ENCODE measurements around the gene HCAR1. TPM values are rescaled to one million over a fixed set of nuclear protein-coding genes. Genes with fewer than 3 reads are reported as not detected.
"Not testable (repeated sequence)": the region's sequence is repeated elsewhere in the genome, so short reads cannot be mapped to it uniquely, and the experiment has no call there.

Gene HCAR1
- total RNA-seq, result under 1 TPM in 6 of 8 experiments, not detected in 2; 0.08 to 0.19 (median 0.14) TPM

DNA sequence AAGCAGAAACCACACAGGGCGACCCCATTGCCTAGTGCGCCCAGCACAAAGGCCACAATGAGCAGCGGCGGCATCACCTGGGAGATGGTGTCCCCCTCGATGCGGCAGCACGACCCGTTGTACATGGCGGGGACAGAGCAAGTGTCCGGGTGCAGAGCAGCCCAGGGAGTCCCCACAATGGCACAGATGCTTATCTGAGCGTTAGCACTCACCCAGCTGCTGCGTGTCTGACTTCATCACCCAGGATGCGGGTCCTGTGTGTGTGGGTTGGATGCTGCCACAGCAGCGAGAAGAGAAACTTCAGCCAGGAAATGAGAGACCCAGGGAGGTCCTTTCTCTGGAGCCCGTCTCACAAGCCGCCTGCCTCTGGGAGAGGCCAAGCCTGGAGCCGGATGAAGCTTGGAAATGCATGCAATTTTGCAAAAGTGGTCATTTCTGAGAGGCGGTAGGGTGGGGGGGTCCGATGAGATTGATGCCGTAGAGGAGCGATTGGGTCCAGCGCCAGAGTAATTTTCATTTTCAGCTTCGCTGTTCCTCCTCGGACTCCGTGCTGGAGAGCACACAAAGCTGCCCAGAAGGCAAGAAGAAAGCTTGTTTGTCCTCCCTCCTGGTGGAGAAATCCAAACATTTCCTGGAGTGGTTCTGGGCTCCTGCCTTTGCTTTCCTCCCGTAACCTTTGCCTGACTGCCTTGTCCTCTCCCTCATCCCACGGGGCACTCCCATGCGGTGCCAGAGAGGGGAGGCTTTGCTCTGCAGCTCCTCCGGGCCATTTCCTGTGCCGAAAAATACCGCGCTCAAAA, at the start of gene HCAR1:
TSS of gene HCAR1 (minus strand) at position 630 of the 800 bp plus-strand sequence. CDS start at position 125, 505 bp downstream.
- ATAC-seq (replicated peaks in 6 of 8), result no peak
- H3K27ac ChIP-seq, result no peak within 1 kb of the TSS
- in situ Hi-C loops (cut with MboI; ENCODE audit: low pct_unique_long_range_greater_than_20kb in 2 of 9, low sequenced_read_pairs in 9 of 9, unreplicated experiment in 9 of 9), result loop anchor here in 1 of 9 experiments (25.0 kb wide), 1 partner anchor 93 kb away; no protein-coding TSS in a partner anchor
- H3K4me3 ChIP-seq, result no peak within 1 kb of the TSS
- no peaks in the 10 kb centered on the region for H3K4me1 ChIP-seq (replicated peaks in 1 of 2)
- 25 to 100% (median 75%) methylated on average over 1 to 16 of the region's 32 CpGs; no CpG with 5 or more reads in 3 of the 10 experiments for WGBS, 10 experiments

GRCh38 chr12:122757568-122757967, 26.9 kb upstream of the HCAR1 start:
- WGBS, 10 experiments, result 80 to 100% (median 100%) methylated on average over 1 of the region's 1 CpG; no CpG with 5 or more reads in 2 of the 10 experiments
- Histone ChIP-seq H3K4me3 (no peak overlapping the region), H3K4me1 (replicated peaks in 1 of 2) (peaks cover 8 to 9% of the 10 kb centered on the region in 2 donors), H3K27ac (no peak overlapping the region)
- in situ Hi-C loops (cut with MboI; ENCODE audit: low pct_unique_long_range_greater_than_20kb in 2 of 9, low sequenced_read_pairs in 9 of 9, unreplicated experiment in 9 of 9), result no loop called here
- ATAC-seq (replicated peaks in 6 of 8), result no peak

DNA sequence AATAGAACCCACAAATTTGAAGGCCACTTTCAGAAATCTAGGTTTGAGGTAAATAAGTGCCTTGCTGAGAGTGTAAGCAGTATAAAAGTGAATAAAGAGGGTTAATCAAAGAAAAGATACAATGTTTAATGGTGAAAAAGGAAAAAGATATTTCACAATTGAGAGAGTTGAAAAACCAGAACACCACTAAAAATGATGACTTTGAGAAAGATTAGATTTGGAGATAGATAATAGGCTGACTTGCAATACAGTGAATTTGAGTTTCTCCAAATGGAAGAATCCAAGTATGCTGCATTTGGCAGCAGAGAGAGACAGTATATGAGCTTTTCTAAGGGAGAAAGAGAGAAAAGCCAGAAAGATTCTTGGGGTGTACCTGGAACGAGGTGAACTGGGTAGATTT, 24.1 kb upstream of the HCAR1 start:
- Histone ChIP-seq H3K4me3 (no peak overlapping the region), H3K27ac (no peak overlapping the region), H3K4me1 (replicated peaks in 1 of 2) (peaks cover 9 to 18% of the 10 kb centered on the region in 2 donors)
- in situ Hi-C loops (cut with MboI; ENCODE audit: low pct_unique_long_range_greater_than_20kb in 2 of 9, low sequenced_read_pairs in 9 of 9, unreplicated experiment in 9 of 9), result no loop called here
- 83 to 100% (median 89%) methylated on average over 1 of the region's 1 CpG; no CpG with 5 or more reads in 2 of the 10 experiments for WGBS, 10 experiments
- no peak for ATAC-seq (replicated peaks in 6 of 8)

- no peak for ATAC-seq (replicated peaks in 6 of 8)
- 0 to 20% (median 13%) methylated on average over 1 to 3 of the region's 5 CpGs; no CpG with 5 or more reads in 6 of the 10 experiments for WGBS, 10 experiments
- H3K4me3 ChIP-seq, result peak overlapping the region; percentile 61 to 98 (median 66)
- in situ Hi-C loops (cut with MboI; ENCODE audit: low pct_unique_long_range_greater_than_20kb in 2 of 9, low sequenced_read_pairs in 9 of 9, unreplicated experiment in 9 of 9), result no loop called here
- H3K27ac ChIP-seq, result peak overlapping the region; percentile 86 to 90
- H3K4me1 ChIP-seq (replicated peaks in 1 of 2), result peaks cover 9 to 18% of the 10 kb centered on the region in 2 donors
Observed at GRCh38 chr12:122753319-122753650, 22.6 kb upstream of the HCAR1 start.

GRCh38 chr12:122752464-122753318, 22.0 kb upstream of the HCAR1 start, which contains the start of gene DENR:
DENR (plus strand) TSS chr12:122752824; CDS start chr12:122753702, 878 bp downstream.
- Histone ChIP-seq H3K4me1 (replicated peaks in 1 of 2) (peaks cover 9 to 18% of the 10 kb centered on the region in 2 donors), H3K4me3 (peak within 1 kb of the TSS; percentile 61 to 98 (median 66)), H3K27ac (peak within 1 kb of the TSS; percentile 86 to 90)
- 0 to 1% (median 0%) methylated on average over 1 to 20 of the region's 73 CpGs; no CpG with 5 or more reads in 5 of the 10 experiments for WGBS, 10 experiments
- in situ Hi-C loops (cut with MboI; ENCODE audit: low pct_unique_long_range_greater_than_20kb in 2 of 9, low sequenced_read_pairs in 9 of 9, unreplicated experiment in 9 of 9), result no loop called here
- peak; percentile 93 to 96 (median 94) for ATAC-seq (replicated peaks in 6 of 8)

DNA sequence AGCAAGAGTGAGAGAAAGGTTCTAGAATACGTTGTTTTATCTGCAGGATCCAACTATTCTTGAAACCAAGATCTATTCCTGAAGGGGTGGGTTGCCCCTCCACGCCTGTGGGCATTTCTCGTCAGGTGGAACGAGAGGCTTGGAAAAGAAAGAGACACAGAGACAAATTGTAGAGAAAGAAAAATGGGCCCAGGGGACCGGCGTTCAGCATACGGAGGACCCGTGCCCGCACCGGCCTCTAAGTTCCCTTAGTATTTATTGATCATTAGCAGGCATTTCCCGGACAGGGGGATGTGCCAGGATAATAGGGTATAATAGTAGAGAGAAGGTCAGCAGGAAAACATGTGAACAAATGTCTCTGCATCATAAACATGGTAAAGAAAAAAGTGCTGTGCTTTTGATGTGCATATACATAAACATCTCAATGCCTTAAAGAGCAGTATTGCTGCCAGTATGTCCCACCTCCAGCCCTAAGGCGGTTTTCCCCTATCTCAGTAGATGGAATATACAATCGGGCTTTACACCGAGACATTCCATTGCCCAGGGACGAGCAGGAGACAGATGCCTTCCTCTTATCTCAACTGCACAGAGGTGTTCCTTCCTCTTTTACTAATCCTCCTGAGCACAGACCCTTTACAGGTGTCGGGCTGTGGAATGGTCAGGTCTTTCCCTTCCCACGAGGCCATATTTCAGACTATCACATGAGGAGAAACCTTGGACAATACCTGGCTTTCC, 20.3 kb upstream of the HCAR1 start:
- in situ Hi-C loops (cut with MboI; ENCODE audit: low pct_unique_long_range_greater_than_20kb in 2 of 9, low sequenced_read_pairs in 9 of 9, unreplicated experiment in 9 of 9); H3K4me3 ChIP-seq; ATAC-seq (replicated peaks in 6 of 8): not testable (repeated sequence)
- WGBS, 10 experiments, result 61 to 100% (median 87%) methylated on average over 1 to 10 of the region's 17 CpGs; no CpG with 5 or more reads in 3 of the 10 experiments
- H3K4me1 ChIP-seq (replicated peaks in 1 of 2), result peaks cover 9 to 18% of the 10 kb centered on the region in 2 donors
- H3K27ac ChIP-seq, result peak overlapping the region in 1 of 2 donors; percentile 31

DNA sequence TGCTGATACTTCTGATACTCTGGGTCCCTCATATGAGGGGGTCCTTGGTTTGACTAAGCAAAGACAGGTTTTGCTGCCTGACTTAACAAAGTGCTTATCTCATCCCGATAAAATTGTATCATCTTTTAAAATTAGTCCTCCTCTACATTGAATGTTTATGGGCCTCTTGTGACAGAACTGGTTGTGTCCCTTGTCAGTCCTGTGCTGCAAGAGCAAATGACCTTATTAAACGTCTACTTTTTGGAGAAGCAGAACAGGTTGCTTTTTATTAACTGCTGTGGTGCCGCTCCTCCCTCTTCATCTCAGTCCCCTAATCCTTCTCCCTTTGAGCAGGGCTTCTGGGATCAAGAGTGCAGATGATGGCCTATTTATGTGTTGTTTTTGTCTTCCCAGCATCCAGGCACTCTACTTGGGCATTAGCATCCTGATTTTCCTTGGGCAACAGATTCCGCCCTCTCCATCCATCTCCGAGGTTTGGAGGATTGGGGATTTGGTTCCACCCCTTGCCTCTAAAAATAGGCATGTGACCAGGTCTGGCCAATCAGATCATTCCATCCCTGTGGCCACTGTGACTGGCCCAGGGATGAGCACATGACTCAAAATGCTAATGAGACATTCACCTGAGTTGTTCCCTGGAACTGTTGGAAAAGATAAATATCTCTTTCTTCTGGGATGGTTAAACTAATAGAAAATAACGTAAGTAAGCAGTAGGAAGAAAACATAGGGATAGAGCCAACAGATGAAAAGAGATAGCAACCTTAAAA, 19.1 kb upstream of the HCAR1 start:
- Histone ChIP-seq H3K27ac (no peak overlapping the region), H3K4me3 (no peak overlapping the region), H3K4me1 (replicated peaks in 1 of 2) (peaks cover 9 to 18% of the 10 kb centered on the region in 2 donors)
- ATAC-seq (replicated peaks in 6 of 8), result no peak
- in situ Hi-C loops (cut with MboI; ENCODE audit: low pct_unique_long_range_greater_than_20kb in 2 of 9, low sequenced_read_pairs in 9 of 9, unreplicated experiment in 9 of 9), result loop anchor here in 2 of 9 experiments (10.0 to 25.0 kb wide), 2 partner anchors 112 to 115 kb away; no protein-coding TSS in a partner anchor
- 0 to 100% (median 81%) methylated on average over 1 to 5 of the region's 6 CpGs; no CpG with 5 or more reads in 1 of the 10 experiments for WGBS, 10 experiments

GRCh38 chr12:122747224-122748135, 16.8 kb upstream of the HCAR1 start:
- ATAC-seq (replicated peaks in 6 of 8), result no peak
- peaks cover 0 to 10% of the 10 kb centered on the region in 2 donors for H3K4me1 ChIP-seq (replicated peaks in 1 of 2)
- no peak overlapping the region for H3K4me3 ChIP-seq
- no peak overlapping the region for H3K27ac ChIP-seq
- in situ Hi-C loops (cut with MboI; ENCODE audit: low pct_unique_long_range_greater_than_20kb in 2 of 9, low sequenced_read_pairs in 9 of 9, unreplicated experiment in 9 of 9), result loop anchor here in 2 of 9 experiments (10.0 to 25.0 kb wide), 2 partner anchors 110 to 113 kb away; no protein-coding TSS in a partner anchor
- WGBS, 10 experiments, result 35 to 80% (median 68%) methylated on average over 1 to 7 of the region's 9 CpGs; no CpG with 5 or more reads in 1 of the 10 experiments

- in situ Hi-C loops (cut with MboI; ENCODE audit: low pct_unique_long_range_greater_than_20kb in 2 of 9, low sequenced_read_pairs in 9 of 9, unreplicated experiment in 9 of 9), result loop anchor here in 2 of 9 experiments (10.0 to 25.0 kb wide), 2 partner anchors 107 to 109 kb away; no protein-coding TSS in a partner anchor
Observed at GRCh38 chr12:122743895-122744525, 13.4 kb upstream of the HCAR1 start.

DNA sequence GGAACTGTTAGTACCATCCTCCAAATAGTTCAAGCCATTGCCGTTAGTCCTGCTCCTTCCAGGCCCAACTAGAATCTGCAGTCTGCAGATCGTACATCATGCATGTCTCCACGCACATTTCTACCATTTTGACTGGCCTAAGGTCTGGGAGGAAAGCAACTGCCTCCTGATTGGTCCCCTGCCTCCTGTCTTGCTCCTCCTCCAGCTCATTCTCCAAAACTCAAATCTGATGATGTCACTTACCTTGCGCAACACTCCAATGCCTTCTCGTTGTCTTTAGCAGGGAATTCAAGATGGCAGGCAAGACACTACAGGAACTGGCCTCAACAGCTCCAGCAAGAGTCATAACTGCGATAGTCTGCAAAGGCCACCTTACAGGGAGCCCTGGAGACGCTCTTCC, 9.7 kb upstream of the HCAR1 start:
- no peak for ATAC-seq (replicated peaks in 6 of 8)
- Histone ChIP-seq H3K27ac (no peak overlapping the region), H3K4me3 (no peak overlapping the region), H3K4me1 (replicated peaks in 1 of 2) (no peaks in the 10 kb centered on the region)
- WGBS, 10 experiments, result 43 to 100% (median 90%) methylated on average over 1 to 4 of the region's 7 CpGs; no CpG with 5 or more reads in 1 of the 10 experiments
- in situ Hi-C loops (cut with MboI; ENCODE audit: low pct_unique_long_range_greater_than_20kb in 2 of 9, low sequenced_read_pairs in 9 of 9, unreplicated experiment in 9 of 9), result loop anchor here in 2 of 9 experiments (10.0 to 25.0 kb wide), 2 partner anchors 103 to 106 kb away; no protein-coding TSS in a partner anchor

More at GRCh38 chr12:122743895-122744525, 13.4 kb upstream of the HCAR1 start:
- WGBS, 10 experiments, result 94 to 100% (median 96%) methylated on average over 1 to 7 of the region's 7 CpGs; no CpG with 5 or more reads in 6 of the 10 experiments
- no peaks in the 10 kb centered on the region for H3K4me1 ChIP-seq (replicated peaks in 1 of 2)
- no peak for ATAC-seq (replicated peaks in 6 of 8)
- H3K4me3 ChIP-seq, result no peak overlapping the region
- H3K27ac ChIP-seq, result no peak overlapping the region

Data from motor neuron (in vitro differentiated cells).